Smooth muscle cell (in vitro differentiated cells): Measurements from ENCODE around the gene PPP1R27. TPM values are rescaled to one million over a fixed set of nuclear protein-coding genes. Genes with fewer than 3 reads are reported as not detected.

Experiments used
- DNase-seq: peaks from one replicate; lab custom pipeline; 2025; ENCODE audit not compliant: unreplicated experiment; lab: John Stamatoyannopoulos, UW
- H2AFZ ChIP-seq: fragments of 200-600 bp; sonication (generic); 2 replicates; pipeline ENCODE4 v1.6.0; 2016; ENCODE audit warnings: antibody characterized with exemption, low read depth, mild to moderate bottlenecking
- H3F3A ChIP-seq: fragments of 200-600 bp; sonication (generic); 2 replicates; pipeline ENCODE4 v1.6.0; 2017; ENCODE audit warnings: antibody characterized with exemption, low read depth
- H3K27ac ChIP-seq: fragments of 200-600 bp; sonication (generic); 2 replicates; pipeline ENCODE4 v1.5.1; 2016; ENCODE audit warnings: low read depth, mild to moderate bottlenecking
- H3K27me3 ChIP-seq: fragments of 200-600 bp; sonication (generic); 2 replicates; pipeline ENCODE4 v1.6.1; 2016; ENCODE audit warnings: low read depth, mild to moderate bottlenecking
- H3K36me3 ChIP-seq: fragments of 200-600 bp; sonication (generic); 2 replicates; pipeline ENCODE4 v1.5.1; 2016; ENCODE audit warnings: low read depth
- H3K4me1 ChIP-seq: fragments of 200-600 bp; sonication (generic); 2 replicates; pipeline ENCODE4 v1.5.1; 2016; ENCODE audit warnings: low read depth
- H3K4me2 ChIP-seq: fragments of 200-600 bp; sonication (generic); 2 replicates; pipeline ENCODE4 v1.6.0; 2016; ENCODE audit warnings: mild to moderate bottlenecking
- H3K4me3 ChIP-seq: fragments of 200-600 bp; sonication (generic); 2 replicates; pipeline ENCODE4 v1.5.1; 2016; ENCODE audit warnings: mild to moderate bottlenecking
- H3K79me2 ChIP-seq: fragments of 200-600 bp; sonication (generic); 2 replicates; pipeline ENCODE4 v1.6.0; 2016; ENCODE audit warnings: low read depth, mild to moderate bottlenecking
- H3K9ac ChIP-seq: fragments of 200-600 bp; sonication (generic); 2 replicates; pipeline ENCODE4 v1.6.0; 2016; ENCODE audit warnings: low read depth
- H3K9me3 ChIP-seq: fragments of 200-600 bp; sonication (generic); replicated peaks from 2 replicates; pipeline ENCODE4 v1.5.1; 2016; ENCODE audit warnings: low read depth
- H4K20me1 ChIP-seq: fragments of 200-600 bp; sonication (generic); 2 replicates; pipeline ENCODE4 v1.6.0; 2016; ENCODE audit warnings: low read depth
- WGBS: methylation state at CpG from one replicate; pipeline ENCODE4 v1.1.7; 2016; ENCODE audit warnings: low lambda C conversion rate; 5-methylcytosine and 5-hydroxymethylcytosine counted together
- polyA plus RNA-seq: library from polyadenylated mRNA; unstranded; fragments of >200 nt; fragmentation: Nextera tagmentation; extraction: Ambion mirVana; gene quantifications from 2 replicates; pipeline ENCODE4 v1.2.1, GENCODE V29; 2016
- total RNA-seq: library from RNA; depleted of rRNA; stranded (reverse); fragments of >200 nt; gene quantifications from 2 replicates; pipeline ENCODE4 v1.2.3, GENCODE V29; 2014
- TF ChIP-seq, protein P1 (sequence below): fragments of 200-600 bp; sonication (generic); IDR thresholded peaks from 2 replicates; pipeline ENCODE4 v1.5.1; 2017; ENCODE audit warnings: borderline replicate concordance, mild to moderate bottlenecking, antibody characterized with exemption; ENCODE audit not compliant: insufficient read depth, poor library complexity, severe bottlenecking

Gene PPP1R27
- total and polyA plus RNA-seq, 2 experiments from 2014 or later = 0.79 to 3.1 TPM

DNA sequence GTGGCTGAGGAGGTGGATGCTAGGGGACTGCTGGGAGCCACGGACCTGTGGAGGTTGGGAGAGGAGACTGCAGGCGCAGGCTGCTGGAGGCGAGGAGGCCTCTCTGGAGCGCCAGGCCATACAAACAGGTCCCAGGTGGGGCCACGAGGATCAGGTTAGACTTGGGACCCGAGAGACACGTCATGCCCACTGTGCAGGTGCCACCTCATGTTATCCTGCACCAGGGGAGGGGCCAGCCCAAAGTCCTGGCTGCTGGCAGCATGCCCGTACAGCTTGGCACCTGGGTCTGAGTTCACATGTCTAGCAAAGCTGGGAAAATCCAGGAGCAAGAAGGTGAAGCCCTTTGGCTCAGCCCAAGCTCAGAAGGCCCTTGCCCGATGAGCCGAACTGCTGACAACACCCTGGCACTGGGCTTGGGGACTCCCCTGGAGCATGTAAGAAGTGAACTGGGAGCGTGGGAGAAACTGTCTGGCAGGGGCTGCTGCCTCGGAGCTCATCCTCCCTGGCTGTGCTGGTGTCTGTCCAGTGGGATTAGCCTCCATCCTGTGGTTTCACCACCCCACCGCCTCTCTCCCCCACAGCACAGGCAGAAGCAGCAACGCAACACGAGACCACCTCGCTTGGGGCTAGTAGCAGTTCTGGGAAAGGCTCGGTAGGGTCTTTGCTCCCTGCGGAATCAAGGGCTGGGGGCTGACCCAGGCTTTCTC lies 31.0 kb upstream of the PPP1R27 start:
- Histone ChIP-seq H3F3A (peaks cover 47% of the 10 kb centered on the region), H2AFZ (no peak overlapping the region), H3K4me1 (peaks cover 38% of the 10 kb centered on the region), H3K9ac (no peak overlapping the region), H3K36me3 (no peaks in the 10 kb centered on the region), H3K4me3 (no peak overlapping the region), H3K27me3 (no peaks in the 10 kb centered on the region), H3K9me3 (no peaks in the 10 kb centered on the region), H4K20me1 (peaks cover 77% of the 10 kb centered on the region), H3K4me2 (peak overlapping the region; percentile 42), H3K79me2 (peaks cover 53% of the 10 kb centered on the region), H3K27ac (peak overlapping the region; percentile 8)
- 62% methylated on average over 18 of the region's 18 CpGs for WGBS
- TF ChIP-seq, protein P1, sequence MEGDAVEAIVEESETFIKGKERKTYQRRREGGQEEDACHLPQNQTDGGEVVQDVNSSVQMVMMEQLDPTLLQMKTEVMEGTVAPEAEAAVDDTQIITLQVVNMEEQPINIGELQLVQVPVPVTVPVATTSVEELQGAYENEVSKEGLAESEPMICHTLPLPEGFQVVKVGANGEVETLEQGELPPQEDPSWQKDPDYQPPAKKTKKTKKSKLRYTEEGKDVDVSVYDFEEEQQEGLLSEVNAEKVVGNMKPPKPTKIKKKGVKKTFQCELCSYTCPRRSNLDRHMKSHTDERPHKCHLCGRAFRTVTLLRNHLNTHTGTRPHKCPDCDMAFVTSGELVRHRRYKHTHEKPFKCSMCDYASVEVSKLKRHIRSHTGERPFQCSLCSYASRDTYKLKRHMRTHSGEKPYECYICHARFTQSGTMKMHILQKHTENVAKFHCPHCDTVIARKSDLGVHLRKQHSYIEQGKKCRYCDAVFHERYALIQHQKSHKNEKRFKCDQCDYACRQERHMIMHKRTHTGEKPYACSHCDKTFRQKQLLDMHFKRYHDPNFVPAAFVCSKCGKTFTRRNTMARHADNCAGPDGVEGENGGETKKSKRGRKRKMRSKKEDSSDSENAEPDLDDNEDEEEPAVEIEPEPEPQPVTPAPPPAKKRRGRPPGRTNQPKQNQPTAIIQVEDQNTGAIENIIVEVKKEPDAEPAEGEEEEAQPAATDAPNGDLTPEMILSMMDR = no peak
- no peak for DNase-seq

DNA sequence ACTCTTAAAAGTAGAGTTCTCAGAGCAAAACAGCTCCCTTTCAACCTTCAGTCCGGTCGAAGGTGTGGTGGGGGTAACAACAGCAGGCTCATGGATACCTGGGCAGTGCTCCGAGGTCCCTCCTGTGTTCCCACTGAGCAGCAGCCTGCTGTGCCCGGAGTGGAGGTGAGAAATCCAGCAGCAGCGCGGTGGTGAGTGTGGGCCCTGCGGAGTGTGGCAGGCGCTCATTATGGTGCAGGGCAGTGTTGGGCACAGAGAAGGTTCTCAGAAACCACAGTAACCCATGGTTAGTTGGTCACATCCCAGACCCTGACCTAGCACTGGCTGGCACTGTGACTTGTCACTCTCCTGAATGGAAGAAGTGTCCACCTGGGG lies 30.5 kb upstream of the PPP1R27 start:
- H4K20me1 ChIP-seq = peaks cover 74% of the 10 kb centered on the region
- H3K27ac ChIP-seq = peak overlapping the region; percentile 8
- no peak overlapping the region for H2AFZ ChIP-seq
- H3K27me3 ChIP-seq = no peaks in the 10 kb centered on the region
- H3K9ac ChIP-seq = no peak overlapping the region
- no peak overlapping the region for H3K4me2 ChIP-seq
- H3K9me3 ChIP-seq = no peaks in the 10 kb centered on the region
- no peaks in the 10 kb centered on the region for H3K36me3 ChIP-seq
- peaks cover 48% of the 10 kb centered on the region for H3K79me2 ChIP-seq
- no peak overlapping the region for H3K4me3 ChIP-seq
- TF ChIP-seq, protein P1 = no peak
- peaks cover 38% of the 10 kb centered on the region for H3K4me1 ChIP-seq
- 93% methylated on average over 8 of the region's 8 CpGs for WGBS
- peaks cover 47% of the 10 kb centered on the region for H3F3A ChIP-seq
- DNase-seq = no peak

DNA sequence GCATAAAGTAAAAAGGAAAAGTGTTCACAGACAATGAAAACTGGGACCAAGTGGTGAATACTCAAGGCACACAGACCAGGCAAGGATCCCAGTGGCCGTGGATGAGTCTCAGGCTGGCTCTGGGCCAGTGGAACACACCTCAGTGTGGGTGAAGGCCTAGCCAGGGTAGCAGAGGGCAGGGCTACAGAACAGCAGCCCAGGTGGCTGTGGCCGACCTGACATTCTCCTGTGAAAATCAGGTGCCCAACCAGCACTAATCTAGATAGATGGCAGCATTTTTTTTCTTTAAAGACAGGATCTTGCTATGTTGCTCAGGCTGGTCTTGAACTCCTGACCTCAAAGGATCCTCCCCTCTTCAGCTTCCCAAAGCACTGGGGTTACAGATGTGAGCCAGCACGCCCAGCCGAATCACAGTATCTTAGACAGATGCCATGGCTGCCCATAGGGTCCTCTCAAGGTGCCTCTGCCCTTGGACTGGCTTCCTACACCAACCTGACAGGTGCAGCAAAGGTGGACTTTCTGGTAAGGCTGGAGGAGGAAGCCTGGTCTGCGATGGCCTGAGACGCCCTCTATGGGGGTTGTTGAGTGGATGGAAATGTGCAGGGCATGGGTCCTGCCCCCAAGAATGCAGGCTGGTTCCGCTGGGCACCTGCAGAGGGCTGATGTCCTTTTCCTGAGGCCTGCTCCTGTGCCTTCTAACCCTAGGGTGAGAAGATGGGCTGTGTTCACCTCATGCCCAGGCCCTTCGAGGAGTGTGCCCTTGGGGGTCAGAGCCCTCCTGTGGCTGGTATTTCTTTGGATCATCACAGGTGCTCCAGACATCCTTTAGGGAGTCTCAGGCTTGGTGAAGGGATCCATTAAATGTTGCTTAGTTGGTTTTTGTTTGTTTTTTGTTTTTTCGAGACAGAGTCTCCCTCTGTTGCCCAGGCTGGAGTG lies 29.3 kb upstream of the PPP1R27 start:
- H2AFZ ChIP-seq = no peak overlapping the region
- H3K4me2 ChIP-seq = no peak overlapping the region
- DNase-seq = no peak
- peaks cover 39% of the 10 kb centered on the region for H3F3A ChIP-seq
- H3K4me3 ChIP-seq = no peak overlapping the region
- peaks cover 73% of the 10 kb centered on the region for H4K20me1 ChIP-seq
- H3K4me1 ChIP-seq = peaks cover 32% of the 10 kb centered on the region
- H3K27me3 ChIP-seq = no peaks in the 10 kb centered on the region
- peak overlapping the region; percentile 12 for H3K27ac ChIP-seq
- no peaks in the 10 kb centered on the region for H3K36me3 ChIP-seq
- WGBS = 98% methylated on average over 9 of the region's 9 CpGs
- TF ChIP-seq, protein P1 = no peak
- H3K9me3 ChIP-seq = no peaks in the 10 kb centered on the region
- peaks cover 54% of the 10 kb centered on the region for H3K79me2 ChIP-seq
- H3K9ac ChIP-seq = no peak overlapping the region
